Measurements from ENCODE around the gene HMX1.

Gene HMX1

GRCh38 chr4:8854931-8855330 is 16.7 kb downstream of the HMX1 start:
- no peak for DNase-seq

GRCh38 chr4:8854016-8854415 is 17.6 kb downstream of the HMX1 start:
- DNase-seq: no peak

GRCh38 chr4:8853249-8853648 is 18.4 kb downstream of the HMX1 start:
- no peak for DNase-seq

- DNase-seq: no peak
Measured at GRCh38 chr4:8852118-8852704, 19.4 kb downstream of the HMX1 start.

- DNase-seq: no peak
Measured at GRCh38 chr4:8851321-8852117, 20.1 kb downstream of the HMX1 start.

GRCh38 chr4:8850830-8851188 is 20.8 kb downstream of the HMX1 start:
- no peak for DNase-seq

GRCh38 chr4:8850074-8850829 is 21.4 kb downstream of the HMX1 start:
- no peak for DNase-seq

GRCh38 chr4:8849266-8850073 is 22.2 kb downstream of the HMX1 start:
- no peak for DNase-seq

GRCh38 chr4:8848507-8849265 is 23.0 kb downstream of the HMX1 start:
- DNase-seq: no peak

GRCh38 chr4:8847764-8848163 is 23.9 kb downstream of the HMX1 start:
- no peak for DNase-seq

- no peak for DNase-seq
Measured at GRCh38 chr4:8847331-8847730, 24.3 kb downstream of the HMX1 start.

GRCh38 chr4:8846826-8847225 is 24.8 kb downstream of the HMX1 start:
- DNase-seq: no peak

- DNase-seq: no peak
Measured at GRCh38 chr4:8846046-8846720, 25.5 kb downstream of the HMX1 start.

GRCh38 chr4:8844976-8845690 is 26.5 kb downstream of the HMX1 start:
- no peak for DNase-seq

- no peak for DNase-seq
Measured at GRCh38 chr4:8843597-8843996, 28.0 kb downstream of the HMX1 start.

GRCh38 chr4:8842614-8843013 is 29.0 kb downstream of the HMX1 start:
- no peak for DNase-seq

- DNase-seq: no peak
Measured at GRCh38 chr4:8841678-8842268, 29.9 kb downstream of the HMX1 start.

GRCh38 chr4:8840816-8841455 is 30.7 kb downstream of the HMX1 start:
- DNase-seq: no peak

GRCh38 chr4:8840006-8840793 is 31.4 kb downstream of the HMX1 start:
- no peak for DNase-seq

All from NCI-H1694 (cell line).